ENCODE results near the gene ZNF609.

Gene ZNF609

GRCh38 chr15:64544450-64544849, 84.1 kb downstream of the ZNF609 start:
- DNase-seq (ENCODE audit: low read depth), result no peak

- DNase-seq (ENCODE audit: low read depth), result no peak
These were observed 86.9 kb downstream of the ZNF609 start for GRCh38 chr15:64547275-64547674.

GRCh38 chr15:64548235-64548634, 87.9 kb downstream of the ZNF609 start:
- no peak for DNase-seq (ENCODE audit: low read depth)

- no peak for DNase-seq (ENCODE audit: low read depth)
These were observed 89.5 kb downstream of the ZNF609 start for GRCh38 chr15:64549860-64550259.

- DNase-seq (ENCODE audit: low read depth), result no peak
These were observed 92.0 kb downstream of the ZNF609 start for GRCh38 chr15:64552281-64552948.

- no peak for DNase-seq (ENCODE audit: low read depth)
These were observed 98.2 kb downstream of the ZNF609 start for GRCh38 chr15:64558460-64559179.

GRCh38 chr15:64559243-64559642, 98.9 kb downstream of the ZNF609 start:
- no peak for DNase-seq (ENCODE audit: low read depth)

- no peak for DNase-seq (ENCODE audit: low read depth)
These were observed 100.1 kb downstream of the ZNF609 start for GRCh38 chr15:64560501-64560900.

- no peak for DNase-seq (ENCODE audit: low read depth)
These were observed 100.6 kb downstream of the ZNF609 start for GRCh38 chr15:64560998-64561397.

- no peak for DNase-seq (ENCODE audit: low read depth)
These were observed 101.7 kb downstream of the ZNF609 start for GRCh38 chr15:64562003-64562640.

- DNase-seq (ENCODE audit: low read depth), result no peak
These were observed 105.7 kb downstream of the ZNF609 start for GRCh38 chr15:64566102-64566501.

- no peak for DNase-seq (ENCODE audit: low read depth)
These were observed 106.5 kb downstream of the ZNF609 start for GRCh38 chr15:64566629-64567427.

GRCh38 chr15:64568765-64569164, 108.4 kb downstream of the ZNF609 start:
- DNase-seq (ENCODE audit: low read depth), result no peak

- DNase-seq (ENCODE audit: low read depth), result no peak
These were observed 111.5 kb downstream of the ZNF609 start for GRCh38 chr15:64571857-64572291.

- DNase-seq (ENCODE audit: low read depth), result no peak
These were observed 112.5 kb downstream of the ZNF609 start for GRCh38 chr15:64572856-64573255.

- DNase-seq (ENCODE audit: low read depth), result no peak
These were observed 114.1 kb downstream of the ZNF609 start for GRCh38 chr15:64574301-64575017.

- DNase-seq (ENCODE audit: low read depth), result no peak
These were observed 120.5 kb downstream of the ZNF609 start for GRCh38 chr15:64580696-64581407.

- no peak for DNase-seq (ENCODE audit: low read depth)
These were observed 121.0 kb downstream of the ZNF609 start for GRCh38 chr15:64581408-64581761.

GRCh38 chr15:64582202-64582601, 121.8 kb downstream of the ZNF609 start:
- no peak for DNase-seq (ENCODE audit: low read depth)

GRCh38 chr15:64583519-64583918, 123.1 kb downstream of the ZNF609 start:
- DNase-seq (ENCODE audit: low read depth), result no peak

GRCh38 chr15:64583983-64584382, 123.6 kb downstream of the ZNF609 start:
- DNase-seq (ENCODE audit: low read depth), result no peak
